Mesendoderm (in vitro differentiated cells): ENCODE measurements around the gene HNRNPF.
A peak's percentile ranks its signal among the peaks of the same experiment; 100 is the strongest.
"Not testable (repeated sequence)": the region's sequence is repeated elsewhere in the genome, so short reads cannot be mapped to it uniquely, and the experiment has no call there.

Source experiments
- DNase-seq: peaks from one replicate; pipeline ENCODE4 v3.0.0; 2013
- H2AK5ac ChIP-seq: 2 replicates; pipeline ENCODE4 v1.6.1; 2013; ENCODE audit warnings: low read length, inconsistent platforms
- H2BK120ac ChIP-seq: 2 replicates; pipeline ENCODE4 v1.6.1; 2013; ENCODE audit warnings: low read depth, mild to moderate bottlenecking, low read length, moderate library complexity, mixed read lengths
- H2BK15ac ChIP-seq: replicated peaks from 2 replicates; pipeline ENCODE4 v1.6.1; 2013; ENCODE audit warnings: low read depth, mild to moderate bottlenecking, moderate library complexity
- H2BK5ac ChIP-seq: 2 replicates; pipeline ENCODE4 v1.6.1; 2013; ENCODE audit warnings: low read length, inconsistent platforms
- H3K18ac ChIP-seq: 2 replicates; pipeline ENCODE4 v1.6.1; 2013; ENCODE audit warnings: mild to moderate bottlenecking, low read length, mixed read lengths
- H3K23ac ChIP-seq: one replicate; pipeline ENCODE4 v1.6.1; 2013; ENCODE audit warnings: low read length
- H3K27ac ChIP-seq: 2 replicates; pipeline ENCODE4 v1.5.1; 2013; ENCODE audit warnings: low read depth, mild to moderate bottlenecking, inconsistent platforms, low read length, moderate library complexity
- H3K27me3 ChIP-seq: 2 replicates; pipeline ENCODE4 v1.6.1; 2013; ENCODE audit warnings: low read length, control low read depth, mild to moderate bottlenecking, inconsistent platforms; ENCODE audit not compliant: insufficient read depth, poor library complexity
- H3K36me3 ChIP-seq: 2 replicates; pipeline ENCODE4 v1.6.1; 2013; ENCODE audit warnings: low read length, inconsistent platforms; ENCODE audit not compliant: control insufficient read depth, insufficient read depth
- H3K4ac ChIP-seq: one replicate; pipeline ENCODE4 v1.6.1; 2013; ENCODE audit warnings: low read depth, mild to moderate bottlenecking, low read length, moderate library complexity
- H3K4me1 ChIP-seq: 2 replicates; pipeline ENCODE4 v1.6.1; 2013; ENCODE audit warnings: low read depth, low read length, inconsistent platforms; ENCODE audit not compliant: control insufficient read depth
- H3K4me2 ChIP-seq: 2 replicates; pipeline ENCODE4 v1.6.1; 2013; ENCODE audit warnings: low read length
- H3K4me3 ChIP-seq: 2 replicates; pipeline ENCODE4 v1.5.1; 2013; ENCODE audit warnings: mild to moderate bottlenecking, low read length
- H3K56ac ChIP-seq: one replicate; pipeline ENCODE4 v1.6.1; 2013; ENCODE audit warnings: low read length
- H3K79me1 ChIP-seq: 2 replicates; pipeline ENCODE4 v1.6.1; 2013; ENCODE audit warnings: low read length, inconsistent platforms
- H3K79me2 ChIP-seq: 2 replicates; pipeline ENCODE4 v1.6.1; 2013; ENCODE audit warnings: mild to moderate bottlenecking, low read length; ENCODE audit not compliant: control insufficient read depth, insufficient read depth
- H3K9ac ChIP-seq: 2 replicates; pipeline ENCODE4 v1.6.1; 2013; ENCODE audit warnings: low read length, inconsistent platforms
- H4K5ac ChIP-seq: one replicate; pipeline ENCODE4 v1.6.1; 2013; ENCODE audit warnings: low read length
- H4K8ac ChIP-seq: one replicate; pipeline ENCODE4 v1.6.1; 2013; ENCODE audit warnings: low read depth, mild to moderate bottlenecking, control low read depth, low read length, moderate library complexity
- WGBS: extraction: QIAGEN DNeasy Blood & Tissue Kit; methylation state at CpG from one replicate; pipeline ENCODE4 v1.1.7; 2013; ENCODE audit warnings: low lambda C conversion rate, missing lambda C conversion rate; ENCODE audit not compliant: insufficient coverage; ENCODE audit errors: extremely low coverage; 5-methylcytosine and 5-hydroxymethylcytosine counted together

Gene HNRNPF

GRCh38 chr10:43341450-43341849, 67.5 kb downstream of the HNRNPF start:
- Histone ChIP-seq H4K8ac (no peak overlapping the region), H3K27ac (no peak overlapping the region), H3K23ac (no peak overlapping the region), H3K4ac (no peak overlapping the region), H3K36me3 (no peaks in the 10 kb centered on the region), H2BK120ac (no peak overlapping the region), H3K79me2 (no peaks in the 10 kb centered on the region), H2AK5ac (no peak overlapping the region), H4K5ac (no peak overlapping the region), H2BK5ac (no peak overlapping the region), H2BK15ac (no peak overlapping the region), H3K4me2 (no peak overlapping the region), H3K4me1 (no peaks in the 10 kb centered on the region), H3K56ac (no peak overlapping the region), H3K18ac (no peak overlapping the region), H3K4me3 (no peak overlapping the region), H3K79me1 (no peaks in the 10 kb centered on the region), H3K27me3 (no peaks in the 10 kb centered on the region), H3K9ac (no peak overlapping the region)
- no CpG with 5 or more reads among the region's 7 CpGs for WGBS
- DNase-seq = no peak

GRCh38 chr10:43340619-43341018, 68.4 kb downstream of the HNRNPF start:
- H3K4me2 ChIP-seq = no peak overlapping the region
- DNase-seq = no peak
- no peak overlapping the region for H3K18ac ChIP-seq
- H3K27me3 ChIP-seq = no peaks in the 10 kb centered on the region
- no peak overlapping the region for H3K56ac ChIP-seq
- H3K4me3 ChIP-seq = no peak overlapping the region
- H2BK120ac ChIP-seq = no peak overlapping the region
- H4K8ac ChIP-seq = no peak overlapping the region
- H3K79me1 ChIP-seq = no peaks in the 10 kb centered on the region
- no peak overlapping the region for H2BK15ac ChIP-seq
- H3K9ac ChIP-seq = no peak overlapping the region
- H3K4me1 ChIP-seq = no peaks in the 10 kb centered on the region
- no peaks in the 10 kb centered on the region for H3K36me3 ChIP-seq
- no peak overlapping the region for H4K5ac ChIP-seq
- no peak overlapping the region for H3K23ac ChIP-seq
- no peak overlapping the region for H3K27ac ChIP-seq
- no peak overlapping the region for H3K4ac ChIP-seq
- no peaks in the 10 kb centered on the region for H3K79me2 ChIP-seq
- H2AK5ac ChIP-seq = no peak overlapping the region
- WGBS = no CpG with 5 or more reads among the region's 9 CpGs
- H2BK5ac ChIP-seq = no peak overlapping the region

- no peaks in the 10 kb centered on the region for H3K27me3 ChIP-seq
- no peak overlapping the region for H3K27ac ChIP-seq
- H2BK5ac ChIP-seq = no peak overlapping the region
- H3K9ac ChIP-seq = no peak overlapping the region
- H2BK15ac ChIP-seq = no peak overlapping the region
- no peaks in the 10 kb centered on the region for H3K4me1 ChIP-seq
- H2AK5ac ChIP-seq = no peak overlapping the region
- no peak overlapping the region for H4K5ac ChIP-seq
- no peaks in the 10 kb centered on the region for H3K79me2 ChIP-seq
- no peak overlapping the region for H3K56ac ChIP-seq
- DNase-seq = no peak
- no peaks in the 10 kb centered on the region for H3K36me3 ChIP-seq
- no peak overlapping the region for H2BK120ac ChIP-seq
- no CpG with 5 or more reads among the region's 6 CpGs for WGBS
- no peak overlapping the region for H3K4me3 ChIP-seq
- no peak overlapping the region for H3K18ac ChIP-seq
- H3K4me2 ChIP-seq = no peak overlapping the region
- H3K79me1 ChIP-seq = no peaks in the 10 kb centered on the region
- no peak overlapping the region for H3K23ac ChIP-seq
- H3K4ac ChIP-seq = no peak overlapping the region
- no peak overlapping the region for H4K8ac ChIP-seq
Measured at GRCh38 chr10:43340101-43340500, 68.9 kb downstream of the HNRNPF start.

- Histone ChIP-seq H4K5ac (no peak overlapping the region), H2BK120ac (no peak overlapping the region), H3K4me3 (no peak overlapping the region), H3K9ac (no peak overlapping the region), H3K79me1 (no peaks in the 10 kb centered on the region), H3K56ac (peak overlapping the region; percentile 25), H3K27me3 (no peaks in the 10 kb centered on the region), H3K23ac (peak overlapping the region; percentile 80), H3K4ac (no peak overlapping the region), H3K4me2 (no peak overlapping the region), H3K27ac (no peak overlapping the region), H2BK5ac (no peak overlapping the region), H3K79me2 (no peaks in the 10 kb centered on the region), H2BK15ac (no peak overlapping the region), H3K4me1 (no peaks in the 10 kb centered on the region), H3K36me3 (no peaks in the 10 kb centered on the region), H2AK5ac (no peak overlapping the region), H3K18ac (no peak overlapping the region), H4K8ac (no peak overlapping the region)
- no peak for DNase-seq
- WGBS = no CpG with 5 or more reads among the region's 11 CpGs
Measured at GRCh38 chr10:43339136-43339535, 69.8 kb downstream of the HNRNPF start.

- no peak overlapping the region for H4K5ac ChIP-seq
- no peak overlapping the region for H2BK120ac ChIP-seq
Measured at GRCh38 chr10:43338117-43338516, 70.9 kb downstream of the HNRNPF start.

GRCh38 chr10:43337536-43337935, 71.5 kb downstream of the HNRNPF start:
- H3K9ac ChIP-seq, H3K4me2 ChIP-seq, H3K4me3 ChIP-seq, H3K79me1 ChIP-seq, H4K8ac ChIP-seq, H2BK15ac ChIP-seq, H3K4ac ChIP-seq, H3K23ac ChIP-seq, H2AK5ac ChIP-seq, H3K36me3 ChIP-seq, H3K4me1 ChIP-seq, H3K27ac ChIP-seq, H3K18ac ChIP-seq, H3K27me3 ChIP-seq, H3K56ac ChIP-seq, H2BK120ac ChIP-seq, H4K5ac ChIP-seq, H3K79me2 ChIP-seq, H2BK5ac ChIP-seq: not testable (repeated sequence)
- WGBS = no CpG with 5 or more reads among the region's 9 CpGs
- peak; percentile 78 for DNase-seq

More at GRCh38 chr10:43338117-43338516, 70.9 kb downstream of the HNRNPF start:
- Histone ChIP-seq H3K79me2 (no peaks in the 10 kb centered on the region), H3K4me3 (no peak overlapping the region), H3K9ac (no peak overlapping the region), H4K8ac (no peak overlapping the region), H2BK15ac (no peak overlapping the region), H3K56ac (no peak overlapping the region), H2BK5ac (no peak overlapping the region), H3K27ac (no peak overlapping the region), H3K79me1 (no peaks in the 10 kb centered on the region), H3K4me2 (no peak overlapping the region), H3K4me1 (no peaks in the 10 kb centered on the region), H3K36me3 (no peaks in the 10 kb centered on the region), H2AK5ac (no peak overlapping the region), H3K23ac (peak overlapping the region; percentile 15), H3K27me3 (no peaks in the 10 kb centered on the region), H3K4ac (no peak overlapping the region), H3K18ac (no peak overlapping the region)
- WGBS = no CpG with 5 or more reads among the region's 12 CpGs
- peak; percentile 40 for DNase-seq
